GM12892 (cell line): ENCODE measurements around the gene OR10G8.

Experiments
- POLR2A ChIP-seq: IDR thresholded peaks from 2 replicates; pipeline ENCODE4 v1.6.1; 2011; ENCODE audit warnings: low read depth, low read length, control low read depth
- POLR2AphosphoS5 ChIP-seq: IDR thresholded peaks from 2 replicates; pipeline ENCODE4 v1.6.1; 2011; ENCODE audit warnings: low read depth, low read length, control low read depth
- TAF1 ChIP-seq: IDR thresholded peaks from 2 replicates; pipeline ENCODE4 v1.6.1; 2011; ENCODE audit warnings: low read depth, mild to moderate bottlenecking, control low read depth, low read length, borderline replicate concordance

- TF ChIP-seq POLR2AphosphoS5: no peak
- TF ChIP-seq POLR2A: no peak
- TF ChIP-seq TAF1: no peak
These were observed 48.0 kb downstream of the OR10G8 start for GRCh38 chr11:124074554-124074953.
